Gastrocnemius medialis (tissue), 4 donors: ENCODE measurements around the gene KATNBL1. TPM values are rescaled to one million over a fixed set of nuclear protein-coding genes. Genes with fewer than 3 reads are reported as not detected.

Experiments used
- ATAC-seq, 2 donors: fragments of 150-250 bp; one replicate each; pipeline ENCODE4 v1.9.1; 2016
- DNase-seq, 2 donors: peaks; one replicate each; pipeline ENCODE4 v3.0.0-alpha.2; 2019
- H3K27ac ChIP-seq, 4 donors: fragments of 200-600 bp; sonication (generic); 1 replicate in 1 of 4; 2 replicates in 3 of 4; pipeline ENCODE4 v1.5.1; 2016 to 2018; ENCODE audit warnings: mild to moderate bottlenecking in 2 of 4, moderate library complexity in 1 of 4
- H3K27me3 ChIP-seq, 3 donors: fragments of 200-600 bp; sonication (generic) in 2 of 3; 1 replicate in 1 of 3; 2 replicates in 2 of 3; pipeline versions ENCODE4 v1.5.1 to v1.6.0; 2016 to 2019; ENCODE audit warnings: mild to moderate bottlenecking in 1 of 3, moderate library complexity in 1 of 3
- H3K36me3 ChIP-seq, 2 donors: fragments of 200-600 bp; sonication (generic) in 1 of 2; one replicate each; pipeline ENCODE4 v1.5.1; 2017 to 2018
- H3K4me1 ChIP-seq, 2 donors: fragments of 200-600 bp; sonication (generic) in 1 of 2; one replicate each; pipeline ENCODE4 v1.5.1; 2016 to 2017; ENCODE audit warnings: mild to moderate bottlenecking in 2 of 2
- H3K4me3 ChIP-seq, 4 donors: fragments of 200-600 bp; sonication (generic) in 3 of 4; 1 replicate in 1 of 4; 2 replicates in 3 of 4; pipeline ENCODE4 v1.5.1; 2016 to 2019; ENCODE audit warnings: mild to moderate bottlenecking in 2 of 4
- H3K9me3 ChIP-seq, 3 donors: fragments of 200-600 bp; sonication (generic) in 2 of 3; 1 replicate in 1 of 3; 2 replicates in 2 of 3; pipeline ENCODE4 v1.5.1; 2016 to 2019
- CTCF ChIP-seq, 5 experiments: fragments of 450-650 bp in 3 of 5; fragments of 200-600 bp in 2 of 5; sonication (generic) in 2 of 5; IDR thresholded peaks in 4 of 5; conservative IDR thresholded peaks in 1 of 5; 1 replicate in 4 of 5; 2 replicates in 1 of 5; pipeline ENCODE4 v1.5.1; 2016 to 2019; ENCODE audit warnings: antibody characterized with exemption in 5 of 5, mild to moderate bottlenecking in 3 of 5, moderate library complexity in 3 of 5
- POLR2A ChIP-seq, 2 donors: fragments of 450-650 bp; IDR thresholded peaks; one replicate each; pipeline ENCODE4 v1.6.1; 2017; ENCODE audit warnings: antibody characterized with exemption in 2 of 2, mild to moderate bottlenecking in 2 of 2, moderate library complexity in 2 of 2
- in situ Hi-C, 4 donors: fragments of 200-750 bp; cut with MboI; loops; one replicate each; pipeline versions ENCODE4 v1.15.0 to v1.8.0; 2017; ENCODE audit warnings: low sequenced_read_pairs in 4 of 4
- intact Hi-C: fragments of 100-400 bp; cut with DNase I; formaldehyde crosslinking; loops from one replicate; pipeline ENCODE4 v1.15.1; 2023; ENCODE audit warnings: low total_unique reads
- total RNA-seq, 4 donors: library from RNA; depleted of rRNA; stranded (reverse); fragments of >200 nt; gene quantifications; one replicate each; pipeline versions ENCODE4 v1.1.0 to v1.2.3, GENCODE V29; 2016

KATNBL1 gene
- total RNA-seq, 4 donors from 2014 or later = 9.2 to 24.9 (median 12.3) TPM

DNA sequence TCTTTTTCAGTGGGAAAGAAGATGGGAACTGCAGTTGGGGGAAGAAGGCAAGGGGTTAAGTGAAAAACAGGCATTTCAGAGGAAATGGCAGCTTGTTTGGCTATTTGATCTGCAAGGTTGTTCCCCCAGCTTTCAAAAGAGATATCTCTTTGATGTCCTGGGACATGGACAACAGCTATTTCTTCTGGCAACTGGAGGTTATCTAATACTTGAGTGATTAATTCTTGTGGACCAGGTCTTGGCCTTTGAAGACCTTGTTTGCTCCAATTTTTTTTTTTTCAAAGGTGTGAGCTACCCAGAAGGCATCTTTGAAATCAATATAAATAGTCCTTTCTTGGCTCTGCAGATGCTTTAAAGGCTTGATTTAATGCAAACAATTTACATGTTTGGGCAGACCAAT is 51.5 kb downstream of the KATNBL1 start:
- no peaks in the 10 kb centered on the region for H3K27me3 ChIP-seq
- in situ Hi-C loops (no loop called here), intact Hi-C loops (no loop called here)
- no peak overlapping the region for H3K27ac ChIP-seq
- no peaks in the 10 kb centered on the region for H3K9me3 ChIP-seq
- ATAC-seq (no peak), DNase-seq (no peak)
- H3K36me3 ChIP-seq = peaks cover 0 to 26% of the 10 kb centered on the region in 2 donors
- no peaks in the 10 kb centered on the region for H3K4me1 ChIP-seq
- TF ChIP-seq POLR2A (IDR thresholded peaks at IDR 0.05) = no peak
- TF ChIP-seq CTCF (IDR thresholded peaks at IDR 0.05 in 4 of 5, conservative IDR thresholded peaks at IDR 0.05 in 1 of 5) = no peak
- no peak overlapping the region for H3K4me3 ChIP-seq

DNA sequence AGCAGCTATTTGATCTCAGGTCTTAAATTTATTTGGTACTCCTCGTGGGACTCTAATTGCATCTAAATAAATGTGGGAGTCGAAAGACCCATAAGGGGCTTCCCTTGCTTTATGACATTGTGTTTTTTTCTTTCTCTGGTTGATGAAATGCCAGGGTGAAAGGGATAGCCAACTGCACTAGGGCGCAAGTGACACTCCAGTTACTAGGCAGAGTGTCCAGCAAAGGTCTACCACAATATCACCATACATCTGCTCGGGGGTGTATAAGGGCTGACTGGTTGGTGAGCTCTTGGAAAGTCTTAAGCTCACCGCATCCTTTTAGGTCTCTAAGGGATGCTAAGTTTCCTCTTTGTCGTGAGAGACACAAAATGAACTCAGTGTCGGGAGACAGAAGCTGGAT is 54.0 kb downstream of the KATNBL1 start:
- in situ Hi-C loops = no loop called here
- TF ChIP-seq POLR2A (IDR thresholded peaks at IDR 0.05) (no peak), CTCF (IDR thresholded peaks at IDR 0.05 in 4 of 5, conservative IDR thresholded peaks at IDR 0.05 in 1 of 5) (no peak)

GRCh38 chr15:34154725-34155204 is 55.1 kb downstream of the KATNBL1 start:
- Histone ChIP-seq H3K4me3 (no peak overlapping the region), H3K27ac (no peak overlapping the region), H3K27me3 (no peaks in the 10 kb centered on the region), H3K9me3 (no peaks in the 10 kb centered on the region), H3K36me3 (peaks cover 2 to 40% of the 10 kb centered on the region in 2 donors), H3K4me1 (no peaks in the 10 kb centered on the region)
- in situ Hi-C loops = no loop called here
- intact Hi-C loops = no loop called here
- TF ChIP-seq CTCF (IDR thresholded peaks at IDR 0.05 in 4 of 5, conservative IDR thresholded peaks at IDR 0.05 in 1 of 5) (no peak), POLR2A (IDR thresholded peaks at IDR 0.05) (no peak)
- ATAC-seq (no peak), DNase-seq (no peak)

More for the DNA sequence above, 54.0 kb downstream of the KATNBL1 start:
- H3K27me3 ChIP-seq = no peaks in the 10 kb centered on the region
- H3K36me3 ChIP-seq = peaks cover 2 to 33% of the 10 kb centered on the region in 2 donors
- DNase-seq (no peak), ATAC-seq (no peak)
- H3K4me1 ChIP-seq = no peaks in the 10 kb centered on the region
- H3K4me3 ChIP-seq = no peak overlapping the region
- no peak overlapping the region for H3K27ac ChIP-seq
- intact Hi-C loops = no loop called here
- H3K9me3 ChIP-seq = no peaks in the 10 kb centered on the region

DNA sequence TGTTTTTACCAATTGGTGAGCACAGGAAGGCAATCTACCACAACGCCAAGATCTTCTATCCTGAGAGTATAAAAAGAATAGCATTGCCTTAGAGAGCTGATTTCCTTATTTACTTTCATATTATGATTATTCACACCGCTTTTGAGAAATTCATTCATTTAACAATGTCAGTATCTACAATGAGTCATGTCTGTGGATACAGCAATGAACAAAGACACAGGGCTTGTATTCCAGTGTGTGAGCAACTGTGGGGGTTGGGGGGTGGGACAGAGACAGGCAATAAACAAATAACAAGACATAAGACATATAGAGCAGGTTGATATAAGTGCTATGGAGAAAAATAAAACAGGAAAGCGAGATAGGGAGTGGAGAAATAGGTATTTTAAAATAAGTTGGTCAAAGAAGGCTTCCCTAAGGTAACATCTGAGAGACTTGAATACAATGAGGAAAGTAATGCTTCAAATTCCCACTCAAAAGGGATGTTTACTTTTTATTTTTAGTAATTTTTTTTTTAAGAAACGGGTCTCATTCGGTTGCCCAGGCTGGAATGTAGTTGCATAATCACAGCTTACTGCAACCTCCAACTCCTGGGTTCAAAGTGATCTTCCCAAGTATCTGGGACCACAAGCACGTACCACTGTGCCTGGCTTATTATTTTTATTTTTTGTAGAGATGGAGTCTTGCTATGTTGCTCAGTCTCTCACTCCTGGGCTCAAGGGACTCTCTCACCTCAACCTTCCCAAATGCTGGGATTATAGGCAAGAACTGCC is 62.3 kb downstream of the KATNBL1 start:
- intact Hi-C loops (no loop called here), in situ Hi-C loops (no loop called here)
- no peaks in the 10 kb centered on the region for H3K4me1 ChIP-seq
- no peak overlapping the region for H3K27ac ChIP-seq
- ATAC-seq = no peak
- no peaks in the 10 kb centered on the region for H3K27me3 ChIP-seq
- H3K4me3 ChIP-seq = no peak overlapping the region
- H3K9me3 ChIP-seq = no peaks in the 10 kb centered on the region
- DNase-seq = no peak
- TF ChIP-seq POLR2A (IDR thresholded peaks at IDR 0.05) (no peak), CTCF (IDR thresholded peaks at IDR 0.05 in 4 of 5, conservative IDR thresholded peaks at IDR 0.05 in 1 of 5) (no peak)
- peaks cover 0 to 41% of the 10 kb centered on the region in 2 donors for H3K36me3 ChIP-seq
